Body of pancreas (tissue), 4 donors: ENCODE results near the gene MBNL1.

Experiments
- CTCF ChIP-seq, 7 experiments: fragments of 450-650 bp in 4 of 7; fragments of 200-600 bp in 3 of 7; sonication (generic) in 3 of 7; IDR thresholded peaks; one replicate each; pipeline ENCODE4 v1.5.1; 2016 to 2019; ENCODE audit warnings: antibody characterized with exemption in 7 of 7
- POLR2A ChIP-seq, 3 donors: fragments of 450-650 bp; IDR thresholded peaks; one replicate each; pipeline ENCODE4 v1.6.1; 2016; ENCODE audit warnings: antibody characterized with exemption in 3 of 3, mild to moderate bottlenecking in 2 of 3

- TF ChIP-seq CTCF (IDR thresholded peaks at IDR 0.05) (no peak), POLR2A (IDR thresholded peaks at IDR 0.05) (no peak)
Measured at GRCh38 chr3:152426393-152426792, 157.7 kb downstream of the MBNL1 start.
